Stimulated activated CD8-positive, alpha-beta memory T cell treated with anti-CD3 and anti-CD28 coated beads, Interleukin-12 subunit alpha, Interleukin-12 subunit beta, amount 100 ng/mL, for 4 hours (primary cell): Measurements from ENCODE around the gene LILRB1.
"Not testable (repeated sequence)": the region's sequence is repeated elsewhere in the genome, so short reads cannot be mapped to it uniquely, and the experiment has no call there.

Source experiments
- DNase-seq: peaks from one replicate; pipeline ENCODE4 v3.0.0-alpha.2; 2020; ENCODE audit warnings: low read depth

Gene LILRB1

GRCh38 chr19:54630262-54630661, at the start of gene LILRB1:
Gene LILRB1, plus strand, starts transcription at chr19:54630484. Its CDS starts 590 bp downstream, at chr19:54631074.
- DNase-seq, result not testable (repeated sequence)

- DNase-seq, result no peak
These were observed 43.9 kb upstream of the LILRB1 start for GRCh38 chr19:54586397-54586796.

- DNase-seq, result no peak
These were observed 43.3 kb upstream of the LILRB1 start for GRCh38 chr19:54587026-54587425.

- DNase-seq, result not testable (repeated sequence)
These were observed 36.8 kb upstream of the LILRB1 start, which contains the start of gene LILRA1 for GRCh38 chr19:54593445-54593844. Gene LILRA1, plus strand, starts transcription at chr19:54593632. Its CDS starts 613 bp downstream, at chr19:54594245.

- not testable (repeated sequence) for DNase-seq
These were observed 36.2 kb upstream of the LILRB1 start for GRCh38 chr19:54593931-54594626.

- DNase-seq, result no peak
These were observed 35.5 kb upstream of the LILRB1 start for GRCh38 chr19:54594737-54595136.

- not testable (repeated sequence) for DNase-seq
These were observed 34.4 kb upstream of the LILRB1 start for GRCh38 chr19:54595680-54596436.

- no peak for DNase-seq
These were observed 30.1 kb upstream of the LILRB1 start for GRCh38 chr19:54600212-54600611.

- no peak for DNase-seq
These were observed 24.1 kb upstream of the LILRB1 start for GRCh38 chr19:54606230-54606629.

GRCh38 chr19:54606891-54607784, 23.1 kb upstream of the LILRB1 start:
- no peak for DNase-seq

GRCh38 chr19:54607785-54608150, 22.5 kb upstream of the LILRB1 start:
- no peak for DNase-seq

- DNase-seq, result no peak
These were observed 22.1 kb upstream of the LILRB1 start for GRCh38 chr19:54608205-54608604.

GRCh38 chr19:54608792-54609191, 21.5 kb upstream of the LILRB1 start:
- no peak for DNase-seq

GRCh38 chr19:54609356-54609791, 20.9 kb upstream of the LILRB1 start:
- no peak for DNase-seq

GRCh38 chr19:54612428-54612827, 17.9 kb upstream of the LILRB1 start:
- no peak for DNase-seq

- DNase-seq, result no peak
These were observed 15.6 kb upstream of the LILRB1 start for GRCh38 chr19:54614726-54615125.

- no peak for DNase-seq
These were observed 14.2 kb upstream of the LILRB1 start for GRCh38 chr19:54616057-54616456.

GRCh38 chr19:54616821-54617560, 13.3 kb upstream of the LILRB1 start:
- no peak for DNase-seq

GRCh38 chr19:54620464-54620863, 9.8 kb upstream of the LILRB1 start:
- no peak for DNase-seq

- no peak for DNase-seq
These were observed 7.9 kb upstream of the LILRB1 start for GRCh38 chr19:54622431-54622830.

GRCh38 chr19:54624234-54624633, 6.0 kb upstream of the LILRB1 start:
- DNase-seq, result not testable (repeated sequence)
